Activated naive CD4-positive, alpha-beta T cell treated with anti-CD3 and anti-CD28 coated beads, Interleukin-2, amount 10 ng/mL, durations not matched to agents 7 days and 5 days (primary cell): ENCODE results near the gene IFIT1.

Experiments used
- CTCF ChIA-PET: fragments of 350-600 bp; sonication (Branson Sonifier 250); formaldehyde crosslinking; loops from one replicate; lab custom pipeline; 2021; ENCODE audit warnings: antibody characterized with exemption; lab: Charles Lee
- DNase-seq: peaks from one replicate; pipeline ENCODE4 v3.0.0-alpha.2; 2020
- H3K27ac Mint-ChIP-seq: one replicate; pipeline ENCODE4 v1.8.0; 2021; ENCODE audit warnings: mild to moderate bottlenecking, moderate library complexity, mixed read lengths
- H3K27me3 Mint-ChIP-seq: one replicate; pipeline ENCODE4 v1.8.0; 2021; ENCODE audit warnings: mild to moderate bottlenecking, mixed read lengths
- H3K36me3 Mint-ChIP-seq: one replicate; pipeline ENCODE4 v1.8.0; 2021; ENCODE audit warnings: mixed read lengths
- H3K4me1 Mint-ChIP-seq: one replicate; pipeline ENCODE4 v1.8.0; 2021; ENCODE audit warnings: mixed read lengths
- H3K4me3 Mint-ChIP-seq: one replicate; pipeline ENCODE4 v1.8.0; 2021; ENCODE audit warnings: mild to moderate bottlenecking, moderate library complexity, mixed read lengths
- H3K9me3 Mint-ChIP-seq: one replicate; pipeline ENCODE4 v1.8.0; 2021; ENCODE audit warnings: mixed read lengths

IFIT1 gene

GRCh38 chr10:89454561-89455347, 62.3 kb downstream of the IFIT1 start:
- Mint-ChIP-seq H3K36me3 (no peaks in the 10 kb centered on the region), H3K4me1 (no peaks in the 10 kb centered on the region), H3K4me3 (no peak overlapping the region), H3K27ac (no peak overlapping the region), H3K27me3 (peaks cover 13% of the 10 kb centered on the region), H3K9me3 (no peaks in the 10 kb centered on the region)
- CTCF ChIA-PET, result no interaction called here
- no peak for DNase-seq
